WTC11 (cell line): Measurements from ENCODE around the gene RPS6KA2.

ENCODE experiments used
- TF ChIP-seq, protein P1 (sequence below): fragments of 200-600 bp; IDR thresholded peaks from 2 replicates; pipeline ENCODE4 v1.8.0; 2022; ENCODE audit warnings: antibody characterized with exemption
- TF ChIP-seq, protein P2 (sequence below): sonication (generic); formaldehyde crosslinking; IDR thresholded peaks from 2 replicates; pipeline ENCODE4 v1.8.0; 2022; ENCODE audit warnings: mild to moderate bottlenecking, missing genetic modification reagents

DNA sequence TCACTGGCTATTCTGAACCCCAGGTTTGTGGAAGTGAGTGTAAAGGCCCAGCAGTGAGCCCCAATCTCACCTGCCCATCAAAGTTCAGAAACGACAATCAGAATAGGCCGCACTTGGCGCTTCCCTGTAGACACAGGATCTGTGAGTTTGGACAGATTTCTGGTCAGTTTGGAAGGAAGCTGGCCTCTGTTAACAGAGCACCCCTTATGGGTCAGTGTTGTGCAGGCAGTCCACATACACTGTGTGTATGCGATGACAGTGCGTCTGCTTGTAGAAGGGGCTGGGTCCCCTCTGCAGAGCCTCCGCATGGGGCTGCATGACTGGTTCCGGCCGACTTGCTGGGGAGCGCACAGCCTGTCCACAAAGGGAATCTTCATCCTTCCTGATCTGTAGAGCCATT lies 240.9 kb downstream of the RPS6KA2 start:
- TF ChIP-seq, protein P1, sequence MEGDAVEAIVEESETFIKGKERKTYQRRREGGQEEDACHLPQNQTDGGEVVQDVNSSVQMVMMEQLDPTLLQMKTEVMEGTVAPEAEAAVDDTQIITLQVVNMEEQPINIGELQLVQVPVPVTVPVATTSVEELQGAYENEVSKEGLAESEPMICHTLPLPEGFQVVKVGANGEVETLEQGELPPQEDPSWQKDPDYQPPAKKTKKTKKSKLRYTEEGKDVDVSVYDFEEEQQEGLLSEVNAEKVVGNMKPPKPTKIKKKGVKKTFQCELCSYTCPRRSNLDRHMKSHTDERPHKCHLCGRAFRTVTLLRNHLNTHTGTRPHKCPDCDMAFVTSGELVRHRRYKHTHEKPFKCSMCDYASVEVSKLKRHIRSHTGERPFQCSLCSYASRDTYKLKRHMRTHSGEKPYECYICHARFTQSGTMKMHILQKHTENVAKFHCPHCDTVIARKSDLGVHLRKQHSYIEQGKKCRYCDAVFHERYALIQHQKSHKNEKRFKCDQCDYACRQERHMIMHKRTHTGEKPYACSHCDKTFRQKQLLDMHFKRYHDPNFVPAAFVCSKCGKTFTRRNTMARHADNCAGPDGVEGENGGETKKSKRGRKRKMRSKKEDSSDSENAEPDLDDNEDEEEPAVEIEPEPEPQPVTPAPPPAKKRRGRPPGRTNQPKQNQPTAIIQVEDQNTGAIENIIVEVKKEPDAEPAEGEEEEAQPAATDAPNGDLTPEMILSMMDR: no peak
- TF ChIP-seq, protein P2, sequence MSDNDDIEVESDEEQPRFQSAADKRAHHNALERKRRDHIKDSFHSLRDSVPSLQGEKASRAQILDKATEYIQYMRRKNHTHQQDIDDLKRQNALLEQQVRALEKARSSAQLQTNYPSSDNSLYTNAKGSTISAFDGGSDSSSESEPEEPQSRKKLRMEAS (CRISPR knock-in tag): no peak
